Neural cell (in vitro differentiated cells): ENCODE measurements around the gene HPD. TPM values are rescaled to one million over a fixed set of nuclear protein-coding genes. Genes with fewer than 3 reads are reported as not detected.

Experiments used
- H2AFZ ChIP-seq: fragments of 200-600, 300-800 bp; sonication (generic), shearing (Covaris generic); 2 replicates; pipeline ENCODE4 v1.6.0; 2014; ENCODE audit warnings: low read depth, mild to moderate bottlenecking, antibody characterized with exemption, low read length, moderate library complexity
- H3F3A ChIP-seq: fragments of 200-600 bp; shearing (Covaris generic); 2 replicates; pipeline ENCODE4 v1.6.1; 2016; ENCODE audit warnings: mild to moderate bottlenecking, moderate library complexity, mixed read lengths, antibody characterized with exemption, low read length; ENCODE audit not compliant: insufficient read depth, poor library complexity, severe bottlenecking
- H3K27ac ChIP-seq: fragments of 200-600, 300-800 bp; sonication (generic), shearing (Covaris generic); 2 replicates; pipeline ENCODE4 v1.5.1; 2014; ENCODE audit warnings: mild to moderate bottlenecking, low read length, moderate library complexity
- H3K27me3 ChIP-seq: fragments of 300-800, 200-600 bp; sonication (generic), shearing (Covaris generic); 2 replicates; pipeline ENCODE4 v1.6.0; 2014; ENCODE audit warnings: mild to moderate bottlenecking, low read depth, low read length, moderate library complexity; ENCODE audit not compliant: insufficient read depth
- H3K36me3 ChIP-seq: fragments of 300-800, 200-600 bp; sonication (generic), shearing (Covaris generic); 2 replicates; pipeline ENCODE4 v1.5.1; 2014; ENCODE audit warnings: mild to moderate bottlenecking, antibody characterized with exemption, low read length, moderate library complexity; ENCODE audit not compliant: insufficient read depth
- H3K4me2 ChIP-seq: fragments of 300-800, 200-600 bp; sonication (generic), shearing (Covaris generic); 2 replicates; pipeline ENCODE4 v1.6.0; 2014; ENCODE audit warnings: mild to moderate bottlenecking, low read length
- H3K4me3 ChIP-seq: fragments of 300-800, 200-600 bp; sonication (generic), shearing (Covaris generic); 2 replicates; pipeline ENCODE4 v1.5.1; 2014; ENCODE audit warnings: mild to moderate bottlenecking, low read length, moderate library complexity
- H3K79me2 ChIP-seq: fragments of 200-600 bp; shearing (Covaris generic); replicated peaks from 2 replicates; pipeline ENCODE4 v1.6.0; 2014; ENCODE audit warnings: mild to moderate bottlenecking, low read length, moderate library complexity; ENCODE audit not compliant: insufficient read depth
- H3K9ac ChIP-seq: fragments of 300-800, 200-600 bp; sonication (generic), shearing (Covaris generic); 2 replicates; pipeline ENCODE4 v1.6.1; 2016; ENCODE audit warnings: mild to moderate bottlenecking, low read length, mixed read lengths
- H3K9me2 ChIP-seq: fragments of 200-600 bp; shearing (Covaris generic); 2 replicates; pipeline ENCODE4 v1.6.1; 2016; ENCODE audit warnings: mild to moderate bottlenecking, low read length, mixed read lengths; ENCODE audit not compliant: insufficient read depth
- H3K9me3 ChIP-seq: fragments of 200-600, 300-800 bp; sonication (generic), shearing (Covaris generic); 2 replicates; pipeline ENCODE4 v1.6.1; 2016; ENCODE audit warnings: mild to moderate bottlenecking, mixed run types, low read length, moderate library complexity, mixed read lengths
- H4K20me1 ChIP-seq: fragments of 200-600 bp; shearing (Covaris generic); 2 replicates; pipeline ENCODE4 v1.6.1; 2016; ENCODE audit warnings: mild to moderate bottlenecking, mixed run types; ENCODE audit not compliant: insufficient read depth
- CTCF ChIP-seq: fragments of 450-650 bp; IDR thresholded peaks from 2 replicates; pipeline ENCODE4 v1.5.1; 2014; ENCODE audit warnings: antibody characterized with exemption, mild to moderate bottlenecking, moderate library complexity; ENCODE audit not compliant: poor library complexity, severe bottlenecking
- EP300 ChIP-seq: fragments of 450-650 bp; conservative IDR thresholded peaks from 2 replicates; pipeline ENCODE4 v1.6.1; 2014; ENCODE audit warnings: antibody characterized with exemption, mild to moderate bottlenecking, moderate library complexity; ENCODE audit not compliant: poor library complexity, severe bottlenecking
- EZH2 ChIP-seq: fragments of 200-600, 300-800 bp; shearing (Covaris generic), sonication (generic); IDR thresholded peaks from 2 replicates; pipeline ENCODE4 v1.6.1; 2014; ENCODE audit warnings: antibody characterized with exemption, low read length, borderline replicate concordance, mild to moderate bottlenecking; ENCODE audit not compliant: insufficient read depth, poor library complexity, severe bottlenecking
- MXI1 ChIP-seq: fragments of 450-650 bp; conservative IDR thresholded peaks from 2 replicates; pipeline ENCODE4 v1.6.1; 2014; ENCODE audit warnings: antibody characterized with exemption, mild to moderate bottlenecking; ENCODE audit not compliant: poor library complexity, severe bottlenecking
- POLR2AphosphoS5 ChIP-seq: IDR thresholded peaks from 2 replicates; pipeline ENCODE4 v1.6.1; 2012
- RAD21 ChIP-seq: fragments of 450-650 bp; conservative IDR thresholded peaks from 2 replicates; pipeline ENCODE4 v1.6.1; 2014; ENCODE audit warnings: antibody characterized with exemption, mild to moderate bottlenecking, moderate library complexity
- SMC3 ChIP-seq: fragments of 450-650 bp; conservative IDR thresholded peaks from 2 replicates; pipeline ENCODE4 v1.6.1; 2014; ENCODE audit warnings: antibody characterized with exemption, mild to moderate bottlenecking, moderate library complexity; ENCODE audit not compliant: poor library complexity
- TAF1 ChIP-seq: IDR thresholded peaks from 2 replicates; pipeline ENCODE4 v1.6.1; 2012; ENCODE audit warnings: low read depth
- polyA plus RNA-seq: library from polyadenylated mRNA; depleted of rRNA; stranded (reverse); fragments of >200 nt; gene quantifications from 2 replicates; pipeline ENCODE4 v1.2.3, GENCODE V29; 2014
- TF ChIP-seq, protein P1 (sequence below): IDR thresholded peaks from 2 replicates; pipeline ENCODE4 v1.6.1; 2012; ENCODE audit warnings: borderline replicate concordance

The HPD gene
- polyA plus RNA-seq, 1 donor from 2014 or later: not detected

DNA sequence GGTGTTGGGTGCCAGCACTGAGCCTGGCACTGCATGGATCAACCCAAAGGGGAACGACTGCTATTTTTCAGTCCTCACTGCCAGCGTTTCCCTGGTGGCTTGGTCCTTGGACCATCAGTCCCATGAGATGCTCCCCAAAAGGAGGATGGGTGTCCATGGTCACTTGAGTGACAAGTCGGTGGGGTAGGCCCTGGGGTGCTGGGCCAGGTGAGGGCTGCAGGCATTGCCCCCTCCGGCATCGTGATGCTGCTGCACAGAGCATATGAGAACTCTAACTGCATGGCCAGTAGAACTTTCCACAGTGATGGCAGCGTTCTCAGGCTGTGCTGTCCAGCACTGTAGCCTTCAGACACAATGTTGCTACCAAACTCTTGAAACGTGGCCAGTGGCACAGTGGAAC is 38.6 kb downstream of the HPD start:
- H3K9ac ChIP-seq: no peak overlapping the region
- TF ChIP-seq CTCF: no peak
- TF ChIP-seq TAF1: no peak
- no peak for TF ChIP-seq EP300

GRCh38 chr12:121819212-121819949 is 39.3 kb downstream of the HPD start:
- H3K36me3 ChIP-seq: no peaks in the 10 kb centered on the region
- no peaks in the 10 kb centered on the region for H3K27me3 ChIP-seq
- H3K9me2 ChIP-seq: no peaks in the 10 kb centered on the region
- no peaks in the 10 kb centered on the region for H4K20me1 ChIP-seq
- no peaks in the 10 kb centered on the region for H3F3A ChIP-seq
- H3K27ac ChIP-seq: no peak overlapping the region
- H3K79me2 ChIP-seq: peaks cover 5% of the 10 kb centered on the region
- H3K9ac ChIP-seq: no peak overlapping the region
- TF ChIP-seq EZH2 (no peak), EP300 (no peak), CTCF (no peak), MXI1 (no peak), SMC3 (no peak), RAD21 (no peak), POLR2AphosphoS5 (no peak), TAF1 (no peak)
- TF ChIP-seq, protein P1, sequence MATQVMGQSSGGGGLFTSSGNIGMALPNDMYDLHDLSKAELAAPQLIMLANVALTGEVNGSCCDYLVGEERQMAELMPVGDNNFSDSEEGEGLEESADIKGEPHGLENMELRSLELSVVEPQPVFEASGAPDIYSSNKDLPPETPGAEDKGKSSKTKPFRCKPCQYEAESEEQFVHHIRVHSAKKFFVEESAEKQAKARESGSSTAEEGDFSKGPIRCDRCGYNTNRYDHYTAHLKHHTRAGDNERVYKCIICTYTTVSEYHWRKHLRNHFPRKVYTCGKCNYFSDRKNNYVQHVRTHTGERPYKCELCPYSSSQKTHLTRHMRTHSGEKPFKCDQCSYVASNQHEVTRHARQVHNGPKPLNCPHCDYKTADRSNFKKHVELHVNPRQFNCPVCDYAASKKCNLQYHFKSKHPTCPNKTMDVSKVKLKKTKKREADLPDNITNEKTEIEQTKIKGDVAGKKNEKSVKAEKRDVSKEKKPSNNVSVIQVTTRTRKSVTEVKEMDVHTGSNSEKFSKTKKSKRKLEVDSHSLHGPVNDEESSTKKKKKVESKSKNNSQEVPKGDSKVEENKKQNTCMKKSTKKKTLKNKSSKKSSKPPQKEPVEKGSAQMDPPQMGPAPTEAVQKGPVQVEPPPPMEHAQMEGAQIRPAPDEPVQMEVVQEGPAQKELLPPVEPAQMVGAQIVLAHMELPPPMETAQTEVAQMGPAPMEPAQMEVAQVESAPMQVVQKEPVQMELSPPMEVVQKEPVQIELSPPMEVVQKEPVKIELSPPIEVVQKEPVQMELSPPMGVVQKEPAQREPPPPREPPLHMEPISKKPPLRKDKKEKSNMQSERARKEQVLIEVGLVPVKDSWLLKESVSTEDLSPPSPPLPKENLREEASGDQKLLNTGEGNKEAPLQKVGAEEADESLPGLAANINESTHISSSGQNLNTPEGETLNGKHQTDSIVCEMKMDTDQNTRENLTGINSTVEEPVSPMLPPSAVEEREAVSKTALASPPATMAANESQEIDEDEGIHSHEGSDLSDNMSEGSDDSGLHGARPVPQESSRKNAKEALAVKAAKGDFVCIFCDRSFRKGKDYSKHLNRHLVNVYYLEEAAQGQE: no peak
- no peak overlapping the region for H3K4me2 ChIP-seq
- no peak overlapping the region for H2AFZ ChIP-seq
- no peak overlapping the region for H3K4me3 ChIP-seq
- no peaks in the 10 kb centered on the region for H3K9me3 ChIP-seq

More for the DNA sequence above, 38.6 kb downstream of the HPD start:
- no peaks in the 10 kb centered on the region for H3F3A ChIP-seq
- H3K9me2 ChIP-seq: no peaks in the 10 kb centered on the region
- H3K79me2 ChIP-seq: peaks cover 3% of the 10 kb centered on the region
- H4K20me1 ChIP-seq: no peaks in the 10 kb centered on the region
- H3K4me3 ChIP-seq: no peak overlapping the region
- H3K4me2 ChIP-seq: no peak overlapping the region
- no peak overlapping the region for H2AFZ ChIP-seq
- no peaks in the 10 kb centered on the region for H3K9me3 ChIP-seq
- H3K36me3 ChIP-seq: no peaks in the 10 kb centered on the region
- H3K27ac ChIP-seq: no peak overlapping the region
- no peaks in the 10 kb centered on the region for H3K27me3 ChIP-seq
